Dendritic cell treated with granulocyte-macrophage colony-stimulating factor and Interleukin-4, amounts not matched to agents 40 ng/mL and 50 ng/mL, for 4 days (primary cell): ENCODE measurements around the gene MTREX.

Experiments used
- H3K27ac Mint-ChIP-seq: one replicate; pipeline ENCODE4 v1.8.0; 2022; ENCODE audit warnings: mild to moderate bottlenecking, mixed read lengths
- H3K27me3 Mint-ChIP-seq: one replicate; pipeline ENCODE4 v1.8.0; 2022; ENCODE audit warnings: mild to moderate bottlenecking, mixed read lengths
- H3K36me3 Mint-ChIP-seq: one replicate; pipeline ENCODE4 v1.8.0; 2022; ENCODE audit warnings: low read depth, mixed read lengths
- H3K4me1 Mint-ChIP-seq: one replicate; pipeline ENCODE4 v1.8.0; 2022; ENCODE audit warnings: low read depth, mixed read lengths
- H3K4me3 Mint-ChIP-seq: one replicate; pipeline ENCODE4 v1.8.0; 2022; ENCODE audit warnings: mild to moderate bottlenecking, moderate library complexity, mixed read lengths
- H3K9me3 Mint-ChIP-seq: one replicate; pipeline ENCODE4 v1.8.0; 2022; ENCODE audit warnings: mixed read lengths
- intact Hi-C: fragments of 100-400 bp; cut with micrococcal nuclease; formaldehyde crosslinking; loops from one replicate; pipeline ENCODE4 v1.15.0; 2022

Gene MTREX

GRCh38 chr5:55338092-55338613 lies 30.4 kb downstream of the MTREX start:
- Mint-ChIP-seq H3K9me3 (no peaks in the 10 kb centered on the region), H3K4me3 (no peak overlapping the region), H3K27ac (peak overlapping the region; percentile 70), H3K4me1 (peaks cover 11% of the 10 kb centered on the region), H3K36me3 (peaks cover 62% of the 10 kb centered on the region), H3K27me3 (no peaks in the 10 kb centered on the region)
- intact Hi-C loops = no loop called here

GRCh38 chr5:55338810-55339243 lies 31.0 kb downstream of the MTREX start:
- Mint-ChIP-seq H3K4me1 (peaks cover 11% of the 10 kb centered on the region), H3K4me3 (no peak overlapping the region), H3K36me3 (peaks cover 63% of the 10 kb centered on the region), H3K27ac (peak overlapping the region; percentile 70), H3K27me3 (no peaks in the 10 kb centered on the region), H3K9me3 (no peaks in the 10 kb centered on the region)
- intact Hi-C loops = no loop called here

GRCh38 chr5:55343107-55343506 lies 35.3 kb downstream of the MTREX start:
- Mint-ChIP-seq H3K4me3 (no peak overlapping the region), H3K27ac (no peak overlapping the region), H3K9me3 (no peaks in the 10 kb centered on the region), H3K4me1 (peaks cover 10% of the 10 kb centered on the region), H3K27me3 (no peaks in the 10 kb centered on the region), H3K36me3 (peaks cover 82% of the 10 kb centered on the region)
- intact Hi-C loops = no loop called here

GRCh38 chr5:55343609-55344008 lies 35.8 kb downstream of the MTREX start:
- Mint-ChIP-seq H3K4me1 (peaks cover 6% of the 10 kb centered on the region), H3K9me3 (no peaks in the 10 kb centered on the region), H3K36me3 (peaks cover 82% of the 10 kb centered on the region), H3K27ac (no peak overlapping the region), H3K4me3 (no peak overlapping the region), H3K27me3 (no peaks in the 10 kb centered on the region)
- intact Hi-C loops = loop anchor here (2.0 kb wide), 1 partner anchor 347 kb away; no protein-coding TSS in a partner anchor

- H3K27ac Mint-ChIP-seq = no peak overlapping the region
- H3K9me3 Mint-ChIP-seq = no peaks in the 10 kb centered on the region
- H3K4me3 Mint-ChIP-seq = no peak overlapping the region
- no peaks in the 10 kb centered on the region for H3K27me3 Mint-ChIP-seq
- intact Hi-C loops = loop anchor here (2.0 kb wide), 1 partner anchor 346 kb away; no protein-coding TSS in a partner anchor
- H3K4me1 Mint-ChIP-seq = no peaks in the 10 kb centered on the region
- H3K36me3 Mint-ChIP-seq = peaks cover 86% of the 10 kb centered on the region
Measured at GRCh38 chr5:55344392-55344992, 36.7 kb downstream of the MTREX start.

- Mint-ChIP-seq H3K36me3 (peaks cover 94% of the 10 kb centered on the region), H3K4me1 (no peaks in the 10 kb centered on the region)
Measured at GRCh38 chr5:55345327-55345726, 37.5 kb downstream of the MTREX start.

GRCh38 chr5:55347786-55348185 lies 40.0 kb downstream of the MTREX start:
- intact Hi-C loops = no loop called here
- Mint-ChIP-seq H3K4me3 (no peak overlapping the region), H3K4me1 (no peaks in the 10 kb centered on the region), H3K9me3 (no peaks in the 10 kb centered on the region), H3K27me3 (no peaks in the 10 kb centered on the region), H3K27ac (no peak overlapping the region), H3K36me3 (peaks cover 95% of the 10 kb centered on the region)

More at GRCh38 chr5:55345327-55345726, 37.5 kb downstream of the MTREX start:
- no peak overlapping the region for H3K27ac Mint-ChIP-seq
- intact Hi-C loops = loop anchor here (2.0 kb wide), 1 partner anchor 345 kb away; no protein-coding TSS in a partner anchor
- H3K9me3 Mint-ChIP-seq = no peaks in the 10 kb centered on the region
- no peaks in the 10 kb centered on the region for H3K27me3 Mint-ChIP-seq
- no peak overlapping the region for H3K4me3 Mint-ChIP-seq

- H3K4me3 Mint-ChIP-seq = no peak overlapping the region
- intact Hi-C loops = no loop called here
- H3K27me3 Mint-ChIP-seq = no peaks in the 10 kb centered on the region
- H3K27ac Mint-ChIP-seq = no peak overlapping the region
- H3K4me1 Mint-ChIP-seq = no peaks in the 10 kb centered on the region
- H3K9me3 Mint-ChIP-seq = no peaks in the 10 kb centered on the region
- peaks cover 92% of the 10 kb centered on the region for H3K36me3 Mint-ChIP-seq
Measured at GRCh38 chr5:55350754-55351153, 43.0 kb downstream of the MTREX start.

GRCh38 chr5:55356896-55357295 lies 49.1 kb downstream of the MTREX start:
- H3K4me1 Mint-ChIP-seq = no peaks in the 10 kb centered on the region
- H3K4me3 Mint-ChIP-seq = no peak overlapping the region
- H3K27ac Mint-ChIP-seq = no peak overlapping the region
- H3K36me3 Mint-ChIP-seq = peaks cover 89% of the 10 kb centered on the region
- intact Hi-C loops = no loop called here
- H3K9me3 Mint-ChIP-seq = no peaks in the 10 kb centered on the region
- H3K27me3 Mint-ChIP-seq = no peaks in the 10 kb centered on the region

- peaks cover 82% of the 10 kb centered on the region for H3K36me3 Mint-ChIP-seq
- no peaks in the 10 kb centered on the region for H3K27me3 Mint-ChIP-seq
- intact Hi-C loops = no loop called here
- H3K4me3 Mint-ChIP-seq = no peak overlapping the region
- H3K9me3 Mint-ChIP-seq = no peaks in the 10 kb centered on the region
- no peak overlapping the region for H3K27ac Mint-ChIP-seq
- no peaks in the 10 kb centered on the region for H3K4me1 Mint-ChIP-seq
Measured at GRCh38 chr5:55360190-55360589, 52.4 kb downstream of the MTREX start.

GRCh38 chr5:55363856-55364255 lies 56.1 kb downstream of the MTREX start:
- H3K27ac Mint-ChIP-seq = no peak overlapping the region
- intact Hi-C loops = no loop called here
- no peak overlapping the region for H3K4me3 Mint-ChIP-seq
- peaks cover 79% of the 10 kb centered on the region for H3K36me3 Mint-ChIP-seq
- no peaks in the 10 kb centered on the region for H3K9me3 Mint-ChIP-seq
- no peaks in the 10 kb centered on the region for H3K4me1 Mint-ChIP-seq
- no peaks in the 10 kb centered on the region for H3K27me3 Mint-ChIP-seq

- Mint-ChIP-seq H3K4me3 (no peak overlapping the region), H3K4me1 (no peaks in the 10 kb centered on the region), H3K27me3 (no peaks in the 10 kb centered on the region), H3K36me3 (peaks cover 74% of the 10 kb centered on the region), H3K9me3 (no peaks in the 10 kb centered on the region), H3K27ac (no peak overlapping the region)
- intact Hi-C loops = no loop called here
Measured at GRCh38 chr5:55364537-55365055, 56.8 kb downstream of the MTREX start.

- no peaks in the 10 kb centered on the region for H3K9me3 Mint-ChIP-seq
- H3K4me3 Mint-ChIP-seq = no peak overlapping the region
- no peaks in the 10 kb centered on the region for H3K27me3 Mint-ChIP-seq
- H3K27ac Mint-ChIP-seq = no peak overlapping the region
- H3K4me1 Mint-ChIP-seq = peaks cover 5% of the 10 kb centered on the region
- peaks cover 82% of the 10 kb centered on the region for H3K36me3 Mint-ChIP-seq
- intact Hi-C loops = no loop called here
Measured at GRCh38 chr5:55370291-55370925, 62.6 kb downstream of the MTREX start.

- Mint-ChIP-seq H3K4me3 (no peak overlapping the region), H3K27ac (no peak overlapping the region), H3K36me3 (peaks cover 82% of the 10 kb centered on the region), H3K27me3 (no peaks in the 10 kb centered on the region), H3K9me3 (no peaks in the 10 kb centered on the region), H3K4me1 (peaks cover 5% of the 10 kb centered on the region)
- intact Hi-C loops = no loop called here
Measured at GRCh38 chr5:55371145-55371544, 63.4 kb downstream of the MTREX start.
